ENCODE measurements around the gene COG4.

- TF ChIP-seq ZNF274 (IDR thresholded peaks at IDR 0.05; ENCODE audit: low read length) (no peak), ZNF274 (tag by site-specific recombination; IDR thresholded peaks at IDR 0.05; ENCODE audit: borderline replicate concordance) (no peak), ZBTB7A (tag by site-specific recombination; IDR thresholded peaks at IDR 0.05; ENCODE audit: low read depth) (no peak), ZNF629 (tag by site-specific recombination; IDR thresholded peaks at IDR 0.05) (no peak)
These were observed 49.7 kb downstream of the COG4 start for GRCh38 chr16:70473446-70474319.
